ENCODE results near the gene FH. TPM values are rescaled to one million over a fixed set of nuclear protein-coding genes. Genes with fewer than 3 reads are reported as not detected.

FH gene
- total RNA-seq, 1 experiment from 2014 or later, result 215 TPM

DNA sequence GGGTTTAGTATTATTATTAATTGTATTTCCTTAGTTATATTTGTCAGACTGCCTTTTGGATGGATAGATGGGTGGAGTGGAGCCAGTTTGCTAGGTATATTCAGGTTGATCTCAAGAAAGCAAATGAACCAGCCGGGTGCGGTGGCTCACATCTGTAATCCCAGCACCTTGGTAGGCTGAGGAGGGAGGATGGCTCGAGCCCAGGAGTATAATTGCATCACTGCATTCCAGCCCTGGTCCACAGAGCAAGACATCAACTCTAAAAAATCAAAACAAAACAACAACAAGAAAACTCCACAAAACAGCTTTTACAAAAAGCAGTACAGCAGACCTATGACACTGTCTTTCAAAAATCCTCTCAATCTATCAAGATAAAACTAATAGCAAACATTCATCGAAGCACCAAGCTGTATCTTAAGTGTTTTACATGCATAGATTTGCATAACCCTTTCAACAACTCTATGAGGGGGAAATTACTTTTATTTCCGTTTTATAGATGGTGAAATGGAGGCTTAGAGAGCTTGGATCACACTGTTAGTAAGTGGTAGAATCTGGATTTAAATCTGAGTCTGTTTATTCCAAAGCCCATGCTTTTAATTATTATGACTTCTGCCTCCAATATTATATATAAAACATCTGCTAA lies 38.1 kb upstream of the FH start:
- intact Hi-C loops (cut with micrococcal nuclease), result no loop called here
- ChIA-PET CTCF (interaction anchor here (0.6 kb wide), 2 partner anchors 287 to 468 kb away, joined by 3 to 5 read pairs; no protein-coding TSS in a partner anchor), POLR2A (no interaction called here)
- DNase-seq (ENCODE audit: unreplicated experiment), result no peak
- Mint-ChIP-seq H3K27ac (ENCODE audit: low read depth, unreplicated experiment) (no peak overlapping the region), H3K27me3 (ENCODE audit: insufficient read depth, unreplicated experiment) (no peaks in the 10 kb centered on the region), H3K4me3 (ENCODE audit: unreplicated experiment) (no peak overlapping the region), H3K36me3 (ENCODE audit: insufficient read depth, unreplicated experiment) (no peaks in the 10 kb centered on the region), H3K4me1 (ENCODE audit: insufficient read depth, unreplicated experiment) (no peaks in the 10 kb centered on the region), H3K9me3 (ENCODE audit: unreplicated experiment) (no peaks in the 10 kb centered on the region)
- TF ChIP-seq, protein P1, sequence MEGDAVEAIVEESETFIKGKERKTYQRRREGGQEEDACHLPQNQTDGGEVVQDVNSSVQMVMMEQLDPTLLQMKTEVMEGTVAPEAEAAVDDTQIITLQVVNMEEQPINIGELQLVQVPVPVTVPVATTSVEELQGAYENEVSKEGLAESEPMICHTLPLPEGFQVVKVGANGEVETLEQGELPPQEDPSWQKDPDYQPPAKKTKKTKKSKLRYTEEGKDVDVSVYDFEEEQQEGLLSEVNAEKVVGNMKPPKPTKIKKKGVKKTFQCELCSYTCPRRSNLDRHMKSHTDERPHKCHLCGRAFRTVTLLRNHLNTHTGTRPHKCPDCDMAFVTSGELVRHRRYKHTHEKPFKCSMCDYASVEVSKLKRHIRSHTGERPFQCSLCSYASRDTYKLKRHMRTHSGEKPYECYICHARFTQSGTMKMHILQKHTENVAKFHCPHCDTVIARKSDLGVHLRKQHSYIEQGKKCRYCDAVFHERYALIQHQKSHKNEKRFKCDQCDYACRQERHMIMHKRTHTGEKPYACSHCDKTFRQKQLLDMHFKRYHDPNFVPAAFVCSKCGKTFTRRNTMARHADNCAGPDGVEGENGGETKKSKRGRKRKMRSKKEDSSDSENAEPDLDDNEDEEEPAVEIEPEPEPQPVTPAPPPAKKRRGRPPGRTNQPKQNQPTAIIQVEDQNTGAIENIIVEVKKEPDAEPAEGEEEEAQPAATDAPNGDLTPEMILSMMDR (IDR thresholded peaks at IDR 0.05; ENCODE audit: unreplicated experiment), result no peak
- BruUV-seq (replicated peaks), result no TSS peak

- TF ChIP-seq, protein P1 (IDR thresholded peaks at IDR 0.05; ENCODE audit: unreplicated experiment), result no peak
- no peak for DNase-seq (ENCODE audit: unreplicated experiment)
- H3K4me3 Mint-ChIP-seq (ENCODE audit: unreplicated experiment), result no peak overlapping the region
- intact Hi-C loops (cut with micrococcal nuclease), result no loop called here
- no peaks in the 10 kb centered on the region for H3K27me3 Mint-ChIP-seq (ENCODE audit: insufficient read depth, unreplicated experiment)
- H3K36me3 Mint-ChIP-seq (ENCODE audit: insufficient read depth, unreplicated experiment), result no peaks in the 10 kb centered on the region
- H3K4me1 Mint-ChIP-seq (ENCODE audit: insufficient read depth, unreplicated experiment), result no peaks in the 10 kb centered on the region
- H3K27ac Mint-ChIP-seq (ENCODE audit: low read depth, unreplicated experiment), result no peak overlapping the region
- POLR2A ChIA-PET, result no interaction called here
- CTCF ChIA-PET, result interaction anchor here (0.6 kb wide), 1 partner anchor 468 kb away, joined by 3 read pairs; no protein-coding TSS in a partner anchor
- H3K9me3 Mint-ChIP-seq (ENCODE audit: unreplicated experiment), result no peaks in the 10 kb centered on the region
- BruUV-seq (replicated peaks), result no TSS peak
Observed at GRCh38 chr1:241557031-241557430, 37.5 kb upstream of the FH start.

DNA sequence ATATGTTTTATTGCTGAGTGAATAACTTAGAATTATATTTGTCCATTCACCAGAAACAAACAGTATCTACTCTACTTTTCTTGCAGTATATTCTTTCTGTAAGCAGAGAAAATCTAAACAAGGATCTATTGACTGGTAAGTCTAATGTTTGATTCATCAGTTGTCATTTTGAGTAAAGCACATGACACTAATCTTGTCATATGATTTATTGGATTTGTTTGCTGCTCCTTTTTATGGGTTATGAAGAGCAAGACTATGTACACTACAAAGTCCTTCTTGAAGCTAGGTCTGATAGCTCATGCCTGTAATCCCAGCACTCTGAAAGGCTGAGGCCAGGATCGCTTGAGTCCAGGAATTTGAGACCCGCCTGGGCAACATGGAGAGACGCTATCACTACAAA lies 36.0 kb upstream of the FH start:
- ChIA-PET CTCF (interaction anchor here (0.6 to 1.6 kb wide), 6 partner anchors 13 to 66 kb away, joined by 3 to 5 read pairs (median 4); no protein-coding TSS in a partner anchor), POLR2A (interaction anchor here (1.0 kb wide), 1 partner anchor 8 kb away, joined by 3 read pairs; no protein-coding TSS in a partner anchor)
- no peak overlapping the region for H3K27ac Mint-ChIP-seq (ENCODE audit: low read depth, unreplicated experiment)
- TF ChIP-seq, protein P1 (IDR thresholded peaks at IDR 0.05; ENCODE audit: unreplicated experiment), result no peak
- no peak for DNase-seq (ENCODE audit: unreplicated experiment)
- intact Hi-C loops (cut with micrococcal nuclease), result no loop called here
- no peaks in the 10 kb centered on the region for H3K4me1 Mint-ChIP-seq (ENCODE audit: insufficient read depth, unreplicated experiment)
- H3K27me3 Mint-ChIP-seq (ENCODE audit: insufficient read depth, unreplicated experiment), result no peaks in the 10 kb centered on the region
- no TSS peak for BruUV-seq (replicated peaks)
- no peak overlapping the region for H3K4me3 Mint-ChIP-seq (ENCODE audit: unreplicated experiment)
- H3K9me3 Mint-ChIP-seq (ENCODE audit: unreplicated experiment), result no peaks in the 10 kb centered on the region
- H3K36me3 Mint-ChIP-seq (ENCODE audit: insufficient read depth, unreplicated experiment), result no peaks in the 10 kb centered on the region

GRCh38 chr1:241553886-241554592 lies 34.5 kb upstream of the FH start:
- DNase-seq (ENCODE audit: unreplicated experiment), result no peak
- intact Hi-C loops (cut with micrococcal nuclease), result no loop called here
- CTCF ChIA-PET, result interaction anchor here (0.6 to 1.7 kb wide), 5 partner anchors 13 to 64 kb away, joined by 3 to 6 read pairs (median 3); no protein-coding TSS in a partner anchor
- no peak overlapping the region for H3K4me3 Mint-ChIP-seq (ENCODE audit: unreplicated experiment)
- BruUV-seq (replicated peaks), result no TSS peak
- no peaks in the 10 kb centered on the region for H3K36me3 Mint-ChIP-seq (ENCODE audit: insufficient read depth, unreplicated experiment)
- H3K9me3 Mint-ChIP-seq (ENCODE audit: unreplicated experiment), result no peaks in the 10 kb centered on the region
- H3K27me3 Mint-ChIP-seq (ENCODE audit: insufficient read depth, unreplicated experiment), result no peaks in the 10 kb centered on the region
- peak overlapping the region; percentile 8 for H3K27ac Mint-ChIP-seq (ENCODE audit: low read depth, unreplicated experiment)
- TF ChIP-seq, protein P1 (IDR thresholded peaks at IDR 0.05; ENCODE audit: unreplicated experiment), result no peak
- H3K4me1 Mint-ChIP-seq (ENCODE audit: insufficient read depth, unreplicated experiment), result no peaks in the 10 kb centered on the region
- POLR2A ChIA-PET, result interaction anchor here (0.7 to 1.7 kb wide), 2 partner anchors 11 to 12 kb away, joined by 3 to 5 read pairs; no protein-coding TSS in a partner anchor
